ENCODE data around the gene ALPK1. TPM values are rescaled to one million over a fixed set of nuclear protein-coding genes. Genes with fewer than 3 reads are reported as not detected.

Gene ALPK1
- polyA plus RNA-seq, 1 of the 3 experiments (the other 2 are of a cell fraction), result 2.8 TPM

GRCh38 chr4:112282860-112283667 lies 14.1 kb upstream of the ALPK1 start:
- H3K27ac ChIP-seq (ENCODE audit: low read depth in 2 of 2, low read length in 1 of 2), result no peak overlapping the region
- 91% methylated on average over 4 of the region's 4 CpGs for WGBS (ENCODE audit: low lambda C conversion rate)
- no peaks in the 10 kb centered on the region for H3K9me3 ChIP-seq
- H3F3A ChIP-seq (replicated peaks; ENCODE audit: insufficient read depth), result no peaks in the 10 kb centered on the region
- no peak overlapping the region for H2AFZ ChIP-seq (ENCODE audit: low read depth)
- TF ChIP-seq EZH2phosphoT487 (IDR thresholded peaks at IDR 0.05; ENCODE audit: borderline replicate concordance, low read depth) (no peak), GABPA (IDR thresholded peaks at IDR 0.05; ENCODE audit: low read depth) (no peak)
- CTCF ChIA-PET, result interaction anchor here (1.4 kb wide), 1 partner anchor 16 kb away, joined by 7 read pairs; no protein-coding TSS in a partner anchor
- H3K36me3 ChIP-seq (replicated peaks in 1 of 2; ENCODE audit: control insufficient read depth in 1 of 2, insufficient read depth in 2 of 2, low read length in 1 of 2), result peaks cover 0 to 2% of the 10 kb centered on the region in 2 experiments
- no peaks in the 10 kb centered on the region for H3K9me2 ChIP-seq
- H3K9ac ChIP-seq, result no peak overlapping the region
- H3K27me3 ChIP-seq (ENCODE audit: insufficient read depth), result no peaks in the 10 kb centered on the region
- H3K4me1 ChIP-seq (ENCODE audit: control insufficient read depth in 1 of 2, insufficient read depth in 2 of 2, low read depth in 1 of 2, low read length in 1 of 2), result peaks cover 0 to 11% of the 10 kb centered on the region in 2 experiments; a peak in 2 of 4 replicates
- no peak overlapping the region for H3K4me2 ChIP-seq
- POLR2A ChIA-PET, result no interaction called here
- H4K20me1 ChIP-seq (ENCODE audit: insufficient read depth), result no peaks in the 10 kb centered on the region
- no peak for DNase-seq
- H3K4me3 ChIP-seq (ENCODE audit: low read depth in 2 of 2, low read length in 1 of 2), result no peak overlapping the region
- peaks cover 30% of the 10 kb centered on the region; the same call in 1 of the 2 replicates for H3K79me2 ChIP-seq (ENCODE audit: insufficient read depth)

- Histone ChIP-seq H2AFZ (ENCODE audit: low read depth) (0 out of 2 replicates have a peak overlapping the region, but pooled peaks have one; percentile 99), H4K20me1 (ENCODE audit: insufficient read depth) (no peaks in the 10 kb centered on the region), H3K4me1 (ENCODE audit: control insufficient read depth in 1 of 2, insufficient read depth in 2 of 2, low read depth in 1 of 2, low read length in 1 of 2) (peaks cover 0 to 11% of the 10 kb centered on the region in 2 experiments; a peak in 2 of 4 replicates), H3K27me3 (ENCODE audit: insufficient read depth) (no peaks in the 10 kb centered on the region), H3K79me2 (ENCODE audit: insufficient read depth) (peaks cover 30% of the 10 kb centered on the region; the same call in 1 of the 2 replicates), H3K27ac (ENCODE audit: low read depth in 2 of 2, low read length in 1 of 2) (no peak overlapping the region), H3K9ac (no peak overlapping the region), H3F3A (replicated peaks; ENCODE audit: insufficient read depth) (no peaks in the 10 kb centered on the region), H3K9me3 (no peaks in the 10 kb centered on the region), H3K4me2 (peak overlapping the region; percentile 92), H3K4me3 (ENCODE audit: low read depth in 2 of 2, low read length in 1 of 2) (peak overlapping the region; percentile 73 to 76), H3K36me3 (replicated peaks in 1 of 2; ENCODE audit: control insufficient read depth in 1 of 2, insufficient read depth in 2 of 2, low read length in 1 of 2) (no peaks in the 10 kb centered on the region), H3K9me2 (no peaks in the 10 kb centered on the region)
- POLR2A ChIA-PET, result no interaction called here
- WGBS (ENCODE audit: low lambda C conversion rate), result 62% methylated on average over 6 of the region's 6 CpGs
- DNase-seq, result no peak
- CTCF ChIA-PET, result interaction anchor here (0.7 to 1.4 kb wide), 3 partner anchors 17 to 654 kb away, joined by 3 to 7 read pairs (median 3); no protein-coding TSS in a partner anchor
- no peak for TF ChIP-seq USF1 (IDR thresholded peaks at IDR 0.05; ENCODE audit: borderline replicate concordance, low read depth)
- no peak for TF ChIP-seq SMC3 (IDR thresholded peaks at IDR 0.05; ENCODE audit: low read depth, low read length)
- TF ChIP-seq EZH2phosphoT487 (IDR thresholded peaks at IDR 0.05; ENCODE audit: borderline replicate concordance, low read depth), result no peak
These were observed 13.0 kb upstream of the ALPK1 start for GRCh38 chr4:112284166-112284565.

- WGBS (ENCODE audit: low lambda C conversion rate), result 10% methylated on average over 15 of the region's 15 CpGs
- Histone ChIP-seq H3K4me1 (ENCODE audit: control insufficient read depth in 1 of 2, insufficient read depth in 2 of 2, low read depth in 1 of 2, low read length in 1 of 2) (peaks cover 0 to 11% of the 10 kb centered on the region in 2 experiments; a peak in 2 of 4 replicates), H3K36me3 (replicated peaks in 1 of 2; ENCODE audit: control insufficient read depth in 1 of 2, insufficient read depth in 2 of 2, low read length in 1 of 2) (no peaks in the 10 kb centered on the region), H3K9me3 (no peaks in the 10 kb centered on the region), H3K9ac (peak overlapping the region; percentile 80), H3K4me3 (ENCODE audit: low read depth in 2 of 2, low read length in 1 of 2) (peak overlapping the region; percentile 73 to 76), H3K27me3 (ENCODE audit: insufficient read depth) (no peaks in the 10 kb centered on the region), H4K20me1 (ENCODE audit: insufficient read depth) (no peaks in the 10 kb centered on the region), H3K27ac (ENCODE audit: low read depth in 2 of 2, low read length in 1 of 2) (peak overlapping the region; percentile 40 to 61), H2AFZ (ENCODE audit: low read depth) (peak overlapping the region; percentile 99), H3K4me2 (peak overlapping the region; percentile 92), H3F3A (replicated peaks; ENCODE audit: insufficient read depth) (no peaks in the 10 kb centered on the region), H3K9me2 (no peaks in the 10 kb centered on the region), H3K79me2 (ENCODE audit: insufficient read depth) (peaks cover 30% of the 10 kb centered on the region; the same call in 1 of the 2 replicates)
- peak; percentile 64 for DNase-seq
- ChIA-PET POLR2A (no interaction called here), CTCF (interaction anchor here (0.7 to 2.3 kb wide), 4 partner anchors 17 to 653 kb away, joined by 3 to 9 read pairs (median 5); no protein-coding TSS in a partner anchor)
- TF ChIP-seq CHD2 (IDR thresholded peaks at IDR 0.05; ENCODE audit: low read length, partially characterized antibody), result no peak
- no peak for TF ChIP-seq POLR2AphosphoS5 (IDR thresholded peaks at IDR 0.05; ENCODE audit: low read depth, low read length)
- TF ChIP-seq NFIC (IDR thresholded peaks at IDR 0.05; ENCODE audit: borderline replicate concordance), result no peak
- TF ChIP-seq MAX (IDR thresholded peaks at IDR 0.05; ENCODE audit: low read depth), result no peak
- TF ChIP-seq YY1 (IDR thresholded peaks at IDR 0.05; ENCODE audit: low read depth), result no peak
- no peak for TF ChIP-seq FOSL2 (IDR thresholded peaks at IDR 0.05; ENCODE audit: borderline replicate concordance, low read depth)
- TF ChIP-seq CTCF (IDR thresholded peaks at IDR 0.05), result no peak
- no peak for TF ChIP-seq RXRA (IDR thresholded peaks at IDR 0.05; ENCODE audit: borderline replicate concordance, low read depth)
- TF ChIP-seq IRF3 (IDR thresholded peaks at IDR 0.05; ENCODE audit: low read depth, low read length), result no peak
- TF ChIP-seq ELF1 (IDR thresholded peaks at IDR 0.05), result no peak
These were observed 12.3 kb upstream of the ALPK1 start for GRCh38 chr4:112284662-112285411.
